HEK293 (cell line): ENCODE results near the gene SLMAP.

Experiments
- CTCF ChIA-PET: fragments of 350-600 bp; formaldehyde crosslinking; extraction: SDS; loops from one replicate; lab custom pipeline; 2021; ENCODE audit warnings: antibody characterized with exemption; lab: Yijun Ruan, JAX
- POLR2A ChIA-PET: fragments of 300-600 bp; formaldehyde crosslinking; extraction: SDS; loops from one replicate; lab custom pipeline; 2020; ENCODE audit warnings: antibody characterized with exemption, inconsistent platforms; lab: Yijun Ruan, JAX
- H3K27ac ChIP-seq: fragments of 200-500 bp; sonication (Bioruptor generic); 2 replicates; pipeline ENCODE4 v1.5.1; 2014; ENCODE audit warnings: low read depth, low read length, control low read depth, inconsistent platforms; ENCODE audit errors: extremely low read depth
- H3K36me3 ChIP-seq, 2 experiments: fragments of 200-500 bp in 1 of 2; sonication (Bioruptor generic) in 1 of 2; 1 replicate in 1 of 2; 2 replicates in 1 of 2; pipeline ENCODE4 v1.5.1; 2014 to 2017; ENCODE audit warnings: inconsistent platforms in 2 of 2, low read length in 2 of 2; ENCODE audit not compliant: control insufficient read depth in 2 of 2, insufficient read depth in 1 of 2
- H3K4me1 ChIP-seq: fragments of 200-500 bp; sonication (Bioruptor generic); 2 replicates; pipeline ENCODE4 v1.5.1; 2014; ENCODE audit warnings: mild to moderate bottlenecking, low read length, inconsistent platforms; ENCODE audit not compliant: control insufficient read depth, insufficient read depth
- H3K4me3 ChIP-seq: 2 replicates; pipeline ENCODE4 v1.5.1; 2011; ENCODE audit warnings: low read depth, mild to moderate bottlenecking, control low read depth, low read length, moderate library complexity
- H3K9me3 ChIP-seq: fragments of 200-500 bp; sonication (Bioruptor generic); 2 replicates; pipeline ENCODE4 v1.5.1; 2014; ENCODE audit warnings: low read depth, low read length, inconsistent platforms; ENCODE audit not compliant: control insufficient read depth, insufficient read depth
- EGR2 ChIP-seq: fragments of 450-650 bp; formaldehyde crosslinking; IDR thresholded peaks from 2 replicates; pipeline ENCODE4 v1.5.1; 2016; ENCODE audit warnings: low read depth, missing biosample characterization, missing genetic modification characterization
- HOXC10 ChIP-seq: sonication (generic); formaldehyde crosslinking; IDR thresholded peaks from 2 replicates; pipeline ENCODE4 v1.8.1; 2023; ENCODE audit warnings: mild to moderate bottlenecking, missing genetic modification reagents
- MYNN ChIP-seq: fragments of 450-650 bp; formaldehyde crosslinking; IDR thresholded peaks from 2 replicates; pipeline ENCODE4 v1.5.1; 2016; ENCODE audit warnings: missing biosample characterization, missing genetic modification characterization, borderline replicate concordance
- ZEB2 ChIP-seq: fragments of 450-650 bp; formaldehyde crosslinking; IDR thresholded peaks from 2 replicates; pipeline ENCODE4 v1.5.1; 2016; ENCODE audit warnings: missing biosample characterization, missing genetic modification characterization
- ZFP37 ChIP-seq: fragments of 450-650 bp; formaldehyde crosslinking; IDR thresholded peaks from 2 replicates; pipeline ENCODE4 v1.5.1; 2016; ENCODE audit warnings: missing biosample characterization, missing genetic modification characterization
- ZNF10 ChIP-seq: fragments of 450-650 bp; formaldehyde crosslinking; IDR thresholded peaks from 2 replicates; pipeline ENCODE4 v1.5.1; 2017; ENCODE audit warnings: missing biosample characterization, missing genetic modification characterization
- ZNF114 ChIP-seq: fragments of 450-650 bp; formaldehyde crosslinking; IDR thresholded peaks from 2 replicates; pipeline ENCODE4 v1.5.0; 2017; ENCODE audit warnings: missing biosample characterization, missing genetic modification characterization
- ZNF211 ChIP-seq: fragments of 450-650 bp; formaldehyde crosslinking; IDR thresholded peaks from 2 replicates; pipeline ENCODE4 v1.5.1; 2016; ENCODE audit warnings: low read depth, missing biosample characterization, missing genetic modification characterization
- ZNF23 ChIP-seq: fragments of 450-650 bp; formaldehyde crosslinking; IDR thresholded peaks from 2 replicates; pipeline ENCODE4 v1.5.1; 2016; ENCODE audit warnings: missing biosample characterization, missing genetic modification characterization, borderline replicate concordance
- ZNF335 ChIP-seq: fragments of 450-650 bp; formaldehyde crosslinking; conservative IDR thresholded peaks from 2 replicates; pipeline ENCODE4 v1.5.1; 2016; ENCODE audit warnings: missing biosample characterization, missing genetic modification characterization
- ZNF664 ChIP-seq: fragments of 450-650 bp; formaldehyde crosslinking; IDR thresholded peaks from 2 replicates; pipeline ENCODE4 v1.5.1; 2016; ENCODE audit warnings: missing biosample characterization, missing genetic modification characterization
- TF ChIP-seq, protein P1 (sequence below): fragments of 450-650 bp; formaldehyde crosslinking; IDR thresholded peaks from 2 replicates; pipeline ENCODE4 v1.5.1; 2016; ENCODE audit warnings: missing biosample characterization, missing genetic modification characterization, low read depth
- TF ChIP-seq, protein P2 (sequence below): fragments of 450-650 bp; formaldehyde crosslinking; IDR thresholded peaks from 2 replicates; pipeline ENCODE4 v1.5.1; 2016; ENCODE audit warnings: missing biosample characterization, missing genetic modification characterization

SLMAP gene

DNA sequence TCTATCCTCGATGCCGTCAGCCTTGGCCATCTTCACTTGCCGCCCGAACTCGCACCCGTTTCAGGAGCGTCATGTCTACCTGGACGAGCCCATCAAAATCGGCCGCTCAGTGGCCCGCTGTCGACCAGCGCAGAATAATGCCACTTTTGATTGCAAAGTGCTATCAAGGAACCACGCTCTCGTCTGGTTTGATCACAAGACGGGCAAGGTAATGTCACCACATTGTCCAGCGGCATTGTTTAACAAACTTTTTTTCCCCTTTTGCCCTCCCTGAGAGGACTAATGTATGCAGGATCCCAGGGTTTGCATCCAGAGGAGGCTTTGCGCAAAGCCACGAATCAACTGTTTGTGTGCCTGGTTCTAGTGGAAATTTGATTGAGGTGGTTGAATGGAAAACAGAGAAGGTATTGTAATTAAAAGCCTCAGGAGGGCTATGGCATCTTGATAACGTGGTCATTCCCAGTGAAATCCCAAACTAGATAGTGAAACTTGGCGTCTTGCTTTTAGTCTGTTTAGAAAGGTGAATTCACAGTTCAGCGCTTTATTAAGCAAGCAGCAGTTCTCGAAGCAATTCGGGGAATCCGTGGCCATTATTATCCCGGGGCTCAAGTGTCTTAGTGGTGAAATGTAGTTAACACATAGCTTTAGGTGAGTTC is 1.7 kb downstream of the SLMAP start (continued):
- TF ChIP-seq ZNF23 (tag by site-specific recombination) (no peak), HOXC10 (CRISPR knock-in tag) (no peak), ZNF335 (tag by site-specific recombination) (0 out of 2 replicates have a peak, but pooled peaks have one; percentile 5), ZNF211 (no peak)
- TF ChIP-seq, protein P1, sequence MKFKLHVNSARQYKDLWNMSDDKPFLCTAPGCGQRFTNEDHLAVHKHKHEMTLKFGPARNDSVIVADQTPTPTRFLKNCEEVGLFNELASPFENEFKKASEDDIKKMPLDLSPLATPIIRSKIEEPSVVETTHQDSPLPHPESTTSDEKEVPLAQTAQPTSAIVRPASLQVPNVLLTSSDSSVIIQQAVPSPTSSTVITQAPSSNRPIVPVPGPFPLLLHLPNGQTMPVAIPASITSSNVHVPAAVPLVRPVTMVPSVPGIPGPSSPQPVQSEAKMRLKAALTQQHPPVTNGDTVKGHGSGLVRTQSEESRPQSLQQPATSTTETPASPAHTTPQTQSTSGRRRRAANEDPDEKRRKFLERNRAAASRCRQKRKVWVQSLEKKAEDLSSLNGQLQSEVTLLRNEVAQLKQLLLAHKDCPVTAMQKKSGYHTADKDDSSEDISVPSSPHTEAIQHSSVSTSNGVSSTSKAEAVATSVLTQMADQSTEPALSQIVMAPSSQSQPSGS (tag by site-specific recombination) = no peak
- TF ChIP-seq, protein P2, sequence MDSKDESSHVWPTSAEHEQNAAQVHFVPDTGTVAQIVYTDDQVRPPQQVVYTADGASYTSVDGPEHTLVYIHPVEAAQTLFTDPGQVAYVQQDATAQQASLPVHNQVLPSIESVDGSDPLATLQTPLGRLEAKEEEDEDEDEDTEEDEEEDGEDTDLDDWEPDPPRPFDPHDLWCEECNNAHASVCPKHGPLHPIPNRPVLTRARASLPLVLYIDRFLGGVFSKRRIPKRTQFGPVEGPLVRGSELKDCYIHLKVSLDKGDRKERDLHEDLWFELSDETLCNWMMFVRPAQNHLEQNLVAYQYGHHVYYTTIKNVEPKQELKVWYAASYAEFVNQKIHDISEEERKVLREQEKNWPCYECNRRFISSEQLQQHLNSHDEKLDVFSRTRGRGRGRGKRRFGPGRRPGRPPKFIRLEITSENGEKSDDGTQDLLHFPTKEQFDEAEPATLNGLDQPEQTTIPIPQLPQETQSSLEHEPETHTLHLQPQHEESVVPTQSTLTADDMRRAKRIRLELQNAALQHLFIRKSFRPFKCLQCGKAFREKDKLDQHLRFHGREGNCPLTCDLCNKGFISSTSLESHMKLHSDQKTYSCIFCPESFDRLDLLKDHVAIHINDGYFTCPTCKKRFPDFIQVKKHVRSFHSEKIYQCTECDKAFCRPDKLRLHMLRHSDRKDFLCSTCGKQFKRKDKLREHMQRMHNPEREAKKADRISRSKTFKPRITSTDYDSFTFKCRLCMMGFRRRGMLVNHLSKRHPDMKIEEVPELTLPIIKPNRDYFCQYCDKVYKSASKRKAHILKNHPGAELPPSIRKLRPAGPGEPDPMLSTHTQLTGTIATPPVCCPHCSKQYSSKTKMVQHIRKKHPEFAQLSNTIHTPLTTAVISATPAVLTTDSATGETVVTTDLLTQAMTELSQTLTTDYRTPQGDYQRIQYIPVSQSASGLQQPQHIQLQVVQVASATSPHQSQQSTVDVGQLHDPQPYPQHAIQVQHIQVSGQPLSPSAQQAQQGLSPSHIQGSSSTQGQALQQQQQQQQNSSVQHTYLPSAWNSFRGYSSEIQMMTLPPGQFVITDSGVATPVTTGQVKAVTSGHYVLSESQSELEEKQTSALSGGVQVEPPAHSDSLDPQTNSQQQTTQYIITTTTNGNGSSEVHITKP (tag by site-specific recombination) = peak; percentile 86
- TF ChIP-seq, all 188 proteins: peak for 4

DNA sequence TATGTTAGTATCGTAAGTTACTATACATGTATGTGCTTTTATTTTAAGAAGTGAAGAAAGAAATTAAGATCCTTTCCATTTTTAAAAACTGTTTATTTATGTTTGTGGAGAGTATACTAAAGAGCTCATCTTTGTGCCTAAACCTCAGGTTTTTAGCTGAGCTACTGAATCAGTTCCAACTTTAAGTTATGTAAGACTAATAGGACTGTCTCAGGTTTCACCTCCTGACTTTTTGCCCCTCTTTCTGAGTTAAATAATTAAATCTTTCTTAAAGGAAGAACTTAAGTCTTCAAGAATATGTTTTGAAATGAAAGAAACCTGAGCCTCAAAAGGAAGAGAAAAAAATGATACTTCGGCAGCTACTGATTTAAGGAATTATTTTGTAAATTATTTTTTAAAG is 2.6 kb downstream of the SLMAP start:
- peak; percentile 98 for TF ChIP-seq ZNF664 (tag by site-specific recombination)
- TF ChIP-seq MYNN (tag by site-specific recombination) = no peak
- TF ChIP-seq, all 188 proteins: peak for 1
- no peak overlapping the region for H3K27ac ChIP-seq
- peaks cover 7 to 20% of the 10 kb centered on the region in 2 experiments; a peak in 2 of 3 replicates for H3K36me3 ChIP-seq
- CTCF ChIA-PET = interaction anchor here (0.9 kb wide), 1 partner anchor 100 kb away, joined by 4 read pairs; no protein-coding TSS in a partner anchor
- no peaks in the 10 kb centered on the region for H3K4me1 ChIP-seq
- H3K9me3 ChIP-seq = no peaks in the 10 kb centered on the region
- peak overlapping the region; percentile 98 for H3K4me3 ChIP-seq
- POLR2A ChIA-PET = interaction anchor here (0.6 to 1.1 kb wide), 2 partner anchors 40 to 280 kb away, joined by 3 to 5 read pairs; no protein-coding TSS in a partner anchor

DNA sequence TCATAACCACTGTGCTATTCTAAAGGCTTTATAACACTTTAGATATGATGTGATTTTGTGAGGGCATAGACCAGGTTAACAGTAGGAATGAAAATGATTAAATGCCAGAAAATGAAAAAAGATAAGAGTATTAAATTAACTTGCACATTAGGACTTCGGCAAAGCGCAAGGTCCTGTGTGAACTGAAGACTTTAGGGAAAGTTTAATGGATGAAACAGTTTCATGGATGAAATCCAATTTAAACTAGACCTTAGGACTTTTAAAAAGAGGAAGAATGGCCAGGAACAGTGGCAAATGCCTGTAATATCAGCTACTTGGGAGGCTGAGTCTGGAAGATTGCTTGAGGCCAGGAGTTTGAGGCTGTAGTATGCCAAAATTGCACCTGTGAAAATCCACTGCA is 8.7 kb downstream of the SLMAP start:
- H3K36me3 ChIP-seq = peaks cover 7 to 28% of the 10 kb centered on the region in 2 experiments; a peak in 2 of 3 replicates
- H3K9me3 ChIP-seq = no peaks in the 10 kb centered on the region
- no peaks in the 10 kb centered on the region for H3K4me1 ChIP-seq
- POLR2A ChIA-PET = interaction anchor here (1.2 to 1.6 kb wide), 2 partner anchors 9 to 167 kb away, joined by 3 read pairs; partner anchors contain the start of genes ARF4 and SLMAP
- CTCF ChIA-PET = no interaction called here
- no peak for TF ChIP-seq ZFP37 (tag by site-specific recombination)
- TF ChIP-seq ZNF114 (tag by site-specific recombination) = no peak
- TF ChIP-seq EGR2 = no peak
- no peak overlapping the region for H3K27ac ChIP-seq
- H3K4me3 ChIP-seq = no peak overlapping the region

DNA sequence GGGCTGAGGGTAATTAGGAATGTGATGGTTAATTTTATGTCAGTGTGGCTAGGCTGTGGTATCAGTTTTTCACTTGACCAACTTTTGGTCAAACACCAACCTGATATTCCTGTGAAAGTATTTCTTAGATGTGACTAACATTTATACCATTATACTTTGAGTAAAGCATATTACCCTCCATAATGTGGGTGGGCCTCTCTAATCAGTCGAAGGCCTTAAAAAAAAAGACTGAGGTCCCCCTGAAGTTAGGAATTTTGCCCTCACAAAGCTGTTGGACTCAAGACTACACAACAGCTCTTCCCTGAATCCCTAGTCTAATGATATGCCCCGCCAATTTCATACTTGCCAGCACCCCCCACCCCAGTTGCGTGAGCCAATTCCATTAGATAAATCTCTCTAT is 12.5 kb downstream of the SLMAP start:
- CTCF ChIA-PET = interaction anchor here (0.9 kb wide), 1 partner anchor 89 kb away, joined by 5 read pairs; no protein-coding TSS in a partner anchor
- POLR2A ChIA-PET = no interaction called here
- Histone ChIP-seq H3K36me3 (peaks cover 0 to 17% of the 10 kb centered on the region in 2 experiments; a peak in 1 of 3 replicates), H3K27ac (no peak overlapping the region), H3K9me3 (no peaks in the 10 kb centered on the region), H3K4me3 (no peak overlapping the region), H3K4me1 (no peaks in the 10 kb centered on the region)
- TF ChIP-seq ZEB2 (tag by site-specific recombination) (no peak), ZNF10 (tag by site-specific recombination) (peak; percentile 95)
